RKO (cell line): Measurements from ENCODE around the gene UNC5C.

Experiments
- DNase-seq: peaks from one replicate; pipeline ENCODE4 v3.0.0-alpha.2; 2016; ENCODE audit warnings: low spot score

The UNC5C gene

DNA sequence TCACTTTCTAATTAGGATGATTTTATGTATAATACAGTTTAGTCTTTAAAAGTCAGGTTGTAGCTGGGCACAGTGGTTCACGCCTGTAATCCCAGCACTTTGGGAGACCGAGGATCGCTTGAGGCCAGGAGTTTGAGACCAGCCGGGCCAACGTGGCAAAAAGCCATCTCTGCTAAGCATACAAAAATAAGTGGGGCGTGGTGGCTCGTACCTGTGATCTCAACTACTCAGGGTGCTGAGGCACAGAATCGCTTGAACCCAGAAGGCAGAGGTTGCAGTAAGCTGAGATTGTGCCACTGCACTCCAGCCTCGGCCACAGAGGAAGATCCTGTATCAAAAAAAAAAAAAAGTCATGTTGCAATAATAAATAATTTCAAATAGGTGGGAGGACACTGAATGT is 426.8 kb downstream of the UNC5C start:
- DNase-seq: no peak

DNA sequence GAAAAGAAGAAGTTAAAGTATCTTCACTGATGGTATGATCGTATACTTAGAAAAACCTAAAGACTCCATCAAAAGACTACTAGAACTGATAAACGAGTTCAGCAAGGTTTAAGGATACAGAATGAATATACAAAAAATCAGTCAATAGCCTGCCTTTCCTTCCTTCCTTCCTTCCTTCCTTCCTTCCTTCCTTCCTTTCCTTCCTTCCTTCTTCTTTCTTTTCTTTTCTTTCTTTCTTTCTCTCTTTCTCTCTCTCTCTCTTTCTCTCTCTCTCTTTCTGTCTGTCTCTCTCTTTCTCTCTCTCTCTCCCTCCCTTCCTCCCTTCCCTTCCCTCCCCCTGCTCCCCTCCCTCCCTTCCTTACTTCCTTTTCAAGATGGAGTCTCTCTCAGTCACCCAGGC is 428.3 kb downstream of the UNC5C start:
- DNase-seq: no peak

DNA sequence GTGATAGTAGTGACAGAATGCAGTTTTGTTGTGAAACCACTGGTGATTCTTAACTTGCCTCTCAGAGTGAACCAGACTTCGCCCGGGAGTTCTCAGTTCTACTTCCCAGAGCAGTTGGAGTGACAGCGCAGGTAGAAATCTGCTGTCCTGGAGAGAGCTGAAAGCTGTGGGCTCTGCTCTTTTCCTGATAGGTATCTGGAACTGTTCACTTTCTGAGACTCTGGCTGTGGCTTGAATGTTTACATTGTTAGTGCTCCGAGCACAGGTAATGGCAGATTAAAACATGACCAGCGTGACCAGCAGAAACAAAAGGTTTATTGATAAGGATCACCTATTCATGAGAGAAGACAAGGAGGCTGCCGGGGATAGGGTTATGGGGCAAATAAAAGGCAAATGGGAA is 430.3 kb downstream of the UNC5C start:
- DNase-seq: no peak

DNA sequence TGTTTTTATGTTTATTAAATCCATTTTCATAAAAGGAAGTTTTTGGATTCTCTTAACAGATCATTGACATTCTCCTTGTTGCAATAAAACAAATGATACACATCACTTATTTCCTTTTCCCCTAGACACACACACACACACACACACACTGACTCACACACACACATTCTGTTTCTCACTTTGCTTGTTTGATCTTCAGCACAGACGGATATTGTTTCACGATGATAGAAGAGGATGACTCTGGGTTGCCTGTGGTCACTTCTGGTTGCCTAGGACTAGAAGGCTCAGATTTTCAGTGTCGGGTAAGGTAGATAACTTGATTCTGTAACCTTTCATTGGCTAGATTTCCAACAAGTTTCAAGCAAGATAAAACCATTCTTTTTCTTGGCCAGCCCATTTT is 434.3 kb downstream of the UNC5C start:
- DNase-seq: no peak
